Mesenchymal stem cell (in vitro differentiated cells and primary cell): Measurements from ENCODE around the gene CD70.
"Not testable (repeated sequence)": the region's sequence is repeated elsewhere in the genome, so short reads cannot be mapped to it uniquely, and the experiment has no call there.

ENCODE experiments used
- DNase-seq: peaks from one replicate; pipeline ENCODE4 v3.0.0-alpha.2; 2013
- H2AFZ ChIP-seq: one replicate; pipeline ENCODE4 v1.6.1; 2013; ENCODE audit warnings: low read depth, mild to moderate bottlenecking, control low read depth, inconsistent platforms, low read length, moderate library complexity
- H2AK5ac ChIP-seq: 2 replicates; pipeline ENCODE4 v1.6.1; 2013; ENCODE audit warnings: low read length, moderate library complexity, mild to moderate bottlenecking, inconsistent platforms; ENCODE audit not compliant: severe bottlenecking
- H2BK120ac ChIP-seq: one replicate; pipeline ENCODE4 v1.6.1; 2013; ENCODE audit warnings: low read depth, mild to moderate bottlenecking, inconsistent platforms, low read length, moderate library complexity
- H2BK12ac ChIP-seq, 2 experiments: one replicate each; pipeline ENCODE4 v1.6.1; 2013; ENCODE audit warnings: inconsistent platforms in 2 of 2, low read length in 2 of 2, mild to moderate bottlenecking in 2 of 2, moderate library complexity in 2 of 2, control low read depth in 1 of 2
- H2BK15ac ChIP-seq: one replicate; pipeline ENCODE4 v1.6.1; 2013; ENCODE audit warnings: mild to moderate bottlenecking, low read depth, inconsistent platforms; ENCODE audit not compliant: poor library complexity, severe bottlenecking
- H2BK5ac ChIP-seq: 2 replicates; pipeline ENCODE4 v1.6.1; 2013; ENCODE audit warnings: low read depth, mild to moderate bottlenecking, low read length, control low read depth, inconsistent platforms; ENCODE audit not compliant: poor library complexity, severe bottlenecking
- H3K14ac ChIP-seq, 2 experiments: one replicate each; pipeline ENCODE4 v1.6.1; 2013; ENCODE audit warnings: inconsistent platforms in 2 of 2, low read length in 2 of 2, control low read depth in 1 of 2, mild to moderate bottlenecking in 1 of 2, moderate library complexity in 1 of 2
- H3K18ac ChIP-seq, 2 experiments: one replicate each; pipeline ENCODE4 v1.6.1; 2013; ENCODE audit warnings: inconsistent platforms in 2 of 2, low read length in 2 of 2, control low read depth in 1 of 2, low read depth in 1 of 2, mild to moderate bottlenecking in 1 of 2
- H3K23ac ChIP-seq, 2 experiments: one replicate each; pipeline ENCODE4 v1.6.1; 2013; ENCODE audit warnings: inconsistent platforms in 2 of 2, low read length in 2 of 2, mild to moderate bottlenecking in 2 of 2, moderate library complexity in 2 of 2, control low read depth in 1 of 2
- H3K27ac ChIP-seq: 2 replicates; pipeline ENCODE4 v1.5.1; 2013; ENCODE audit warnings: mild to moderate bottlenecking, moderate library complexity, low read length, control low read depth, inconsistent platforms; ENCODE audit not compliant: poor library complexity, severe bottlenecking
- H3K27me3 ChIP-seq, 2 experiments: 2 replicates each; pipeline versions ENCODE4 v1.6.1 to v1.7.0; 2013; ENCODE audit warnings: low read length in 2 of 2, mild to moderate bottlenecking in 2 of 2, moderate library complexity in 2 of 2, control low read depth in 1 of 2, inconsistent platforms in 1 of 2; ENCODE audit not compliant: control insufficient read depth in 1 of 2, insufficient read depth in 1 of 2
- H3K36me3 ChIP-seq, 2 experiments: 2 replicates each; pipeline versions ENCODE4 v1.6.1 to v1.7.0; 2013; ENCODE audit warnings: low read length in 2 of 2, control low read depth in 1 of 2, inconsistent platforms in 1 of 2, low read depth in 1 of 2, mild to moderate bottlenecking in 1 of 2; ENCODE audit not compliant: insufficient read depth in 2 of 2, control insufficient read depth in 1 of 2
- H3K4ac ChIP-seq, 2 experiments: one replicate each; pipeline ENCODE4 v1.6.1; 2013; ENCODE audit warnings: inconsistent platforms in 2 of 2, low read length in 2 of 2, mild to moderate bottlenecking in 2 of 2, moderate library complexity in 2 of 2, control low read depth in 1 of 2, low read depth in 1 of 2
- H3K4me1 ChIP-seq: 2 replicates; pipeline ENCODE4 v1.6.1; 2013; ENCODE audit warnings: low read depth, low read length, control low read depth; ENCODE audit not compliant: control insufficient read depth, insufficient read depth
- H3K4me2 ChIP-seq: 2 replicates; pipeline ENCODE4 v1.6.1; 2013; ENCODE audit warnings: low read length, mild to moderate bottlenecking, inconsistent platforms; ENCODE audit not compliant: poor library complexity, severe bottlenecking
- H3K4me3 ChIP-seq, 2 experiments: 2 replicates each; pipeline versions ENCODE4 v1.5.1 to v1.7.0; 2013; ENCODE audit warnings: low read length in 2 of 2, mild to moderate bottlenecking in 2 of 2, control low read depth in 1 of 2, low read depth in 1 of 2; ENCODE audit not compliant: insufficient read depth in 1 of 2
- H3K79me1 ChIP-seq: replicated peaks from 2 replicates; pipeline ENCODE4 v1.6.1; 2013; ENCODE audit warnings: mild to moderate bottlenecking, control low read depth, low read length, inconsistent platforms; ENCODE audit not compliant: poor library complexity, severe bottlenecking
- H3K9ac ChIP-seq: 2 replicates; pipeline ENCODE4 v1.7.0; 2013; ENCODE audit warnings: mild to moderate bottlenecking, low read length, moderate library complexity
- H3K9me3 ChIP-seq: 2 replicates; pipeline ENCODE4 v1.7.0; 2013; ENCODE audit warnings: mild to moderate bottlenecking, low read length; ENCODE audit not compliant: control insufficient read depth
- H4K8ac ChIP-seq: one replicate; pipeline ENCODE4 v1.6.1; 2013; ENCODE audit warnings: inconsistent platforms, mild to moderate bottlenecking, low read length, moderate library complexity
- H4K91ac ChIP-seq: one replicate; pipeline ENCODE4 v1.6.1; 2013; ENCODE audit warnings: mild to moderate bottlenecking, low read length, inconsistent platforms
- WGBS: methylation state at CpG from one replicate; pipeline ENCODE4 v1.1.7; 2013; ENCODE audit warnings: mixed read lengths; 5-methylcytosine and 5-hydroxymethylcytosine counted together

Gene CD70

DNA sequence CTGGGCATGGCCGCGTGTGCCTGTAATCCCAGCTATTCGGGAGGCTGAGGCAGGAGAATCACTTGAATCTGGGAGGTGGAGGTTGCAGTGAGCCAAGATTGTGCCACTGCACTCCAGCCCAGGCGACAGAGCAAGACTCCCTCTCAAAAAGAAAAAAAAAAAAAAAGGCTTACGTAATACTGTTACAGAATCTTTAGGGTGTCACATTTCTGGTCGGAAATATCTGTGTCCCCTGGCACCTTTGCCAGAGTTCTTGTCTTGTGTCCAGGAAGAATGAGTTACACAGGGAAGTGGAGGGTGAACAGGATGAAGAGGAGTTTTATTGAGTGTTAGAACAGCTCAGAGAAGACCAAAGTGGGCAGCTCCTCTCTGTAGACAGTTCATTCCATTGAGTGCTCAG, 40.3 kb downstream of the CD70 start:
- not testable (repeated sequence) for H2AFZ ChIP-seq, H3K4ac ChIP-seq, H3K4me2 ChIP-seq, H3K18ac ChIP-seq, H3K4me3 ChIP-seq, DNase-seq, H3K9me3 ChIP-seq, H3K23ac ChIP-seq, H2BK120ac ChIP-seq, H3K36me3 ChIP-seq, H4K91ac ChIP-seq, H2AK5ac ChIP-seq, H3K9ac ChIP-seq, H3K79me1 ChIP-seq, H4K8ac ChIP-seq, H3K14ac ChIP-seq, H3K4me1 ChIP-seq, H2BK12ac ChIP-seq, H2BK15ac ChIP-seq, H2BK5ac ChIP-seq, H3K27ac ChIP-seq
- H3K27me3 ChIP-seq: peaks cover 6 to 20% of the 10 kb centered on the region in 2 experiments
- 81% methylated on average over 6 of the region's 6 CpGs for WGBS

DNA sequence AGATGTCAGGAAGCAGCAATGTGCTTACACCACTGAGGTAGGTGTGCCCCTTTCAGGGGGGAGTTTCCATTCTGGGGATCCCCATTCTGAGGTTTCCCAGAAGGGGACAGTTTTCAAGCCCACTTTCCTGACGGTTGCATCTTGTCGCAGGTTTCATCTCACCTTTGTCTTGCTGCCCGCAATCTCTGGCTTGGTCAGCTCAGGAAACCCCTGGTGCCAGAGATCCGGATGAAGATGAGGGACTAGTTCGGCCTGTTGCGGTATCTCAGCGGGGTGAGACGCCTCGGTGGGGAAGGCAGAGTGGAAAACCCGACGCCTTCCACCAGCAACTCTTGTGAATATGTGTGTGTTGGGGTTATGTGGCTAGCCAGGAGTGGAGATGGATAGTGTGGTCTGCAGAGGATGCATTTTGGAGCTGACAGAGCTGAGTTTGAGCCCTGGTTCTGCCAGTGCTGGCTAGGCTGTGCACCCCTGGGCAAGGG, 47.0 kb downstream of the CD70 start:
- no peak overlapping the region for H4K91ac ChIP-seq
- H3K23ac ChIP-seq: no peak overlapping the region
- H3K9ac ChIP-seq: no peak overlapping the region
- H2BK5ac ChIP-seq: no peak overlapping the region
- H2AFZ ChIP-seq: no peak overlapping the region
- H2BK120ac ChIP-seq: no peak overlapping the region
- H3K14ac ChIP-seq: no peak overlapping the region
- no peaks in the 10 kb centered on the region for H3K36me3 ChIP-seq
- no peak overlapping the region for H3K18ac ChIP-seq
- no peak overlapping the region for H3K4me2 ChIP-seq
- H3K27me3 ChIP-seq: peaks cover 0 to 16% of the 10 kb centered on the region in 2 experiments
- 88% methylated on average over 11 of the region's 11 CpGs for WGBS
- no peak overlapping the region for H4K8ac ChIP-seq
- no peak overlapping the region for H2BK12ac ChIP-seq
- no peaks in the 10 kb centered on the region for H3K79me1 ChIP-seq
- no peak for DNase-seq
- no peaks in the 10 kb centered on the region for H3K4me1 ChIP-seq
- H3K9me3 ChIP-seq: no peaks in the 10 kb centered on the region
- no peak overlapping the region for H3K4ac ChIP-seq
- no peak overlapping the region for H2AK5ac ChIP-seq
- H3K27ac ChIP-seq: no peak overlapping the region
- no peak overlapping the region for H2BK15ac ChIP-seq
- H3K4me3 ChIP-seq: no peak overlapping the region

DNA sequence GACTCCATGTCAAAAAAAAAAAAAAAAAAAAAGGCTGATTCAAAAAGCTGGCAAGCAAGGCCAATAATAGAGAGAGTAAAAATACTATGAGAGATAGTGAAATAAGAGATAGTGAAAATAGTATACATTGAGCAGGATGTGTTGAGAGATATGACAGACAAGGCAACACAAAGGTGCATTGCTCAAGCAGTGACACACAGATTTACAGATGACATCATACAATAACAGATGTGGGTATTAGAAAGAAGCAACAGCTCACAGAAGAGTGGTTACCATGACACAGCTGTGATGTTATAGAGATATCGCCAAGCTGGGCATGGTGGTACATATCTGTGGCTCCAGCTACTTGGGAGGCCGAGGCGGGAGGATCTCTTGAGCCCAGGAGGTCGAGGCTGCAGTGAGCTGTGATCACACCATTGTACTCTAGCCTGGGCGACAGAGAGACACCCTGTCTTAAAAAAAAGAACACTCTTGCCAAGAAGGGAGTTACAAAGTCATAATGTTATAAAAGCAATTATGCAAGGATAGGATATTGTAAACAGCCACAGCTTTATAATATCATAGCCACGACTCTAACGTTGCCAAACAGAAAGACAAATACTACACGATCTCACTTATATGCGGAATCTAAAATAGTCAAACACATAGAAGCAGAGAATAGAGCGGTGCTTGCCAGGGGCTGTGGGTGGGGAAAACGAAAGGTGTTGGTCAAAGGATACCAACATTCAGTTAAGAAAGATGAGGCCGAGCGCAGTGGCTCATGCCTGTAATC, 49.8 kb downstream of the CD70 start:
- Histone ChIP-seq H2BK12ac (no peak overlapping the region), H3K4me1 (no peaks in the 10 kb centered on the region), H3K4me2 (no peak overlapping the region), H3K79me1 (no peaks in the 10 kb centered on the region), H3K4me3 (no peak overlapping the region), H4K8ac (no peak overlapping the region), H3K14ac (no peak overlapping the region), H3K27ac (no peak overlapping the region), H4K91ac (no peak overlapping the region), H2BK15ac (no peak overlapping the region), H2AFZ (no peak overlapping the region), H3K36me3 (peaks cover 3 to 9% of the 10 kb centered on the region in 2 experiments), H3K27me3 (peaks cover 0 to 8% of the 10 kb centered on the region in 2 experiments), H2BK120ac (no peak overlapping the region), H3K23ac (no peak overlapping the region), H3K9me3 (no peaks in the 10 kb centered on the region), H3K9ac (no peak overlapping the region), H3K4ac (no peak overlapping the region), H3K18ac (no peak overlapping the region), H2BK5ac (no peak overlapping the region), H2AK5ac (no peak overlapping the region)
- WGBS: 78% methylated on average over 12 of the region's 13 CpGs
- DNase-seq: no peak

DNA sequence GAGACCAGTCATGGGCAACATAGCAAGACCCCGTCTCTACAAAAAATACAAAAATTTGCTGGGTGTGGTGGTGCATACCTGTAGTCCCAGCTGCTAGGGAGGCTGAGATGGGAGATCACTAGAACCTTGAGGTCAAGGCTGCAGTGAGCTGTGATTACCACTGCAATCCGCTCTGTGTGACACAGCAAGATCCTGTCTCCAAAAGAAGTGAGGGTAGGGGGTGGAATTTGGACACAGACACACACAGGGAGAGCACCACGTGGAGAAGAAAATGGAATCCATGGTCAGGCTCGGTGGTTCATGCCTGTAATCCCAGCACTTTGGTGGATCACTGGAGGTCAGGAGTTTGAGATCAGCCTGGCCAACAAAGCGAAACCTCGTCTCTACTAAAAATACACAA, 51.4 kb downstream of the CD70 start:
- Histone ChIP-seq H3K18ac (no peak overlapping the region), H3K36me3 (peaks cover 11 to 15% of the 10 kb centered on the region in 2 experiments), H3K9ac (no peak overlapping the region), H4K8ac (no peak overlapping the region), H3K14ac (no peak overlapping the region), H2BK12ac (no peak overlapping the region), H2BK120ac (no peak overlapping the region), H3K4me1 (peaks cover 3% of the 10 kb centered on the region), H2AK5ac (no peak overlapping the region), H3K4ac (no peak overlapping the region), H4K91ac (no peak overlapping the region), H3K9me3 (no peaks in the 10 kb centered on the region), H3K27ac (no peak overlapping the region), H2BK5ac (no peak overlapping the region), H3K27me3 (peaks cover 0 to 5% of the 10 kb centered on the region in 2 experiments), H2BK15ac (no peak overlapping the region), H2AFZ (no peak overlapping the region), H3K4me2 (no peak overlapping the region), H3K23ac (no peak overlapping the region), H3K4me3 (no peak overlapping the region), H3K79me1 (no peaks in the 10 kb centered on the region)
- 77% methylated on average over 6 of the region's 6 CpGs for WGBS
- DNase-seq: no peak
